Ovary (tissue), 9 donors: ENCODE measurements around the gene ALOX5AP. TPM values are rescaled to one million over a fixed set of nuclear protein-coding genes. Genes with fewer than 3 reads are reported as not detected.
"Not testable (repeated sequence)": the region's sequence is repeated elsewhere in the genome, so short reads cannot be mapped to it uniquely, and the experiment has no call there.

ENCODE experiments used
- DNase-seq, 5 donors: peaks; one replicate each; pipeline ENCODE4 v3.0.0-alpha.2; 2019 to 2020
- H3K27ac ChIP-seq, 2 donors: fragments of 200-600 bp; one replicate each; pipeline versions ENCODE4 v1.5.1 to v1.8.0; 2019 to 2022
- H3K27me3 ChIP-seq: fragments of 200-600 bp; one replicate; pipeline ENCODE4 v1.8.0; 2022
- H3K36me3 ChIP-seq: fragments of 200-600 bp; sonication (generic); one replicate; pipeline ENCODE4 v1.5.1; 2019
- H3K4me1 ChIP-seq: one replicate; pipeline ENCODE4 v1.8.1; 2013; ENCODE audit warnings: mild to moderate bottlenecking, moderate library complexity; ENCODE audit not compliant: insufficient read depth
- H3K4me3 ChIP-seq: fragments of 200-600 bp; sonication (generic); one replicate; pipeline ENCODE4 v1.5.1; 2017
- H3K9me3 ChIP-seq, 2 donors: fragments of 200-600 bp in 1 of 2; sonication (generic) in 1 of 2; one replicate each; pipeline versions ENCODE4 v1.5.1 to v1.8.1; 2013 to 2019; ENCODE audit warnings: mild to moderate bottlenecking in 1 of 2, moderate library complexity in 1 of 2
- CTCF ChIP-seq, 3 donors: fragments of 450-650 bp in 2 of 3; fragments of 200-600 bp in 1 of 3; IDR thresholded peaks; one replicate each; pipeline versions ENCODE4 v1.5.1 to v1.8.0; 2016 to 2022; ENCODE audit warnings: antibody characterized with exemption in 3 of 3, mild to moderate bottlenecking in 1 of 3
- EP300 ChIP-seq: sonication (generic); formaldehyde crosslinking; IDR thresholded peaks from one replicate; pipeline ENCODE4 v1.6.1; 2017; ENCODE audit warnings: antibody characterized with exemption
- POLR2A ChIP-seq: fragments of 450-650 bp; IDR thresholded peaks from one replicate; pipeline ENCODE4 v1.6.1; 2017; ENCODE audit warnings: antibody characterized with exemption, mild to moderate bottlenecking, moderate library complexity
- WGBS, 3 donors: extraction: QIAGEN DNeasy Blood & Tissue Kit in 1 of 3; methylation state at CpG; one replicate each; pipeline versions ENCODE4 v1.1.5 to v1.1.7; 2013 to 2017; 5-methylcytosine and 5-hydroxymethylcytosine counted together
- intact Hi-C, 4 donors: fragments of 100-400 bp; cut with DNase I; formaldehyde crosslinking; loops; one replicate each; pipeline versions ENCODE4 v1.11.0 to v1.15.1; 2022 to 2023
- polyA plus RNA-seq, 2 donors: library from polyadenylated mRNA; stranded (reverse); fragments of 200-250 nt in 1 of 2; fragments of 350-450 nt in 1 of 2; fragmentation: Illumina TruSeq in 1 of 2; extraction: RNeasy Lipid Tissue Mini Kit (QIAGEN cat#74804) in 1 of 2; gene quantifications; one replicate each; pipeline ENCODE4 v1.2.3, GENCODE V29; 2013 to 2014
- total RNA-seq, 7 donors: library from RNA; depleted of rRNA in 2 of 7; stranded (reverse); fragments of >200 nt in 2 of 7; fragmentation: NEBNext Ultra II Directional in 3 of 7; extraction: Animal tissue kit (Norgen Biotek cat#: 25700) in 3 of 7; gene quantifications; one replicate each; pipeline versions ENCODE4 v1.1.0 to v1.2.4, GENCODE V29; 2016 to 2023
- donor health status: DM: no; HTN: no; CAD: no; lungs with moderate emphysema.
- donor health status: DM: no; HTN: no; CAD: no.
- donor health status: Bipolar disorder and iron deficiency.
- donor health status: DM: yes; HTN: yes; CAD: no.
- donor health status: DM: no; HTN: no; CAD: no.
- donor health status: DM: yes; HTN: yes; CAD: no.

The ALOX5AP gene
- total and polyA plus RNA-seq, 9 donors, result 3.3 to 41.6 (median 10.8) TPM

- Histone ChIP-seq H3K36me3 (no peaks in the 10 kb centered on the region), H3K27ac (no peak overlapping the region), H3K4me3 (no peak overlapping the region), H3K9me3 (no peaks in the 10 kb centered on the region), H3K27me3 (no peaks in the 10 kb centered on the region), H3K4me1 (peaks cover 10% of the 10 kb centered on the region)
- 49 to 60% (median 55%) methylated on average over 9 of the region's 9 CpGs for WGBS, 3 donors
- TF ChIP-seq CTCF (IDR thresholded peaks at IDR 0.05), result no peak
- intact Hi-C loops, result no loop called here
- no peak for DNase-seq
Measured at GRCh38 chr13:30745906-30746686, 10.8 kb downstream of the ALOX5AP start.

GRCh38 chr13:30746791-30747190 lies 11.4 kb downstream of the ALOX5AP start:
- Histone ChIP-seq H3K4me1 (peaks cover 10% of the 10 kb centered on the region), H3K27me3 (no peaks in the 10 kb centered on the region), H3K36me3 (no peaks in the 10 kb centered on the region), H3K4me3 (no peak overlapping the region), H3K9me3 (no peaks in the 10 kb centered on the region), H3K27ac (no peak overlapping the region)
- WGBS, 3 donors, result 43 to 50% (median 46%) methylated on average over 2 of the region's 2 CpGs
- intact Hi-C loops, result no loop called here
- TF ChIP-seq POLR2A (no peak), CTCF (IDR thresholded peaks at IDR 0.05) (no peak), EP300 (no peak)
- no peak for DNase-seq

GRCh38 chr13:30747845-30748244 lies 12.5 kb downstream of the ALOX5AP start:
- H3K9me3 ChIP-seq, DNase-seq, intact Hi-C loops, H3K27ac ChIP-seq, H3K36me3 ChIP-seq, H3K4me1 ChIP-seq, H3K4me3 ChIP-seq, H3K27me3 ChIP-seq: not testable (repeated sequence)
- WGBS, 3 donors, result 87 to 92% (median 90%) methylated on average over 6 of the region's 6 CpGs

- DNase-seq, result no peak
- TF ChIP-seq CTCF (IDR thresholded peaks at IDR 0.05), result no peak
- no peak for TF ChIP-seq POLR2A
- TF ChIP-seq EP300, result no peak
- H3K4me3 ChIP-seq, result no peak overlapping the region
- WGBS, 3 donors, result 84 to 97% (median 90%) methylated on average over 2 of the region's 2 CpGs
- no peaks in the 10 kb centered on the region for H3K9me3 ChIP-seq
- peaks cover 10% of the 10 kb centered on the region for H3K4me1 ChIP-seq
- no peak overlapping the region for H3K27ac ChIP-seq
- intact Hi-C loops, result no loop called here
- H3K36me3 ChIP-seq, result no peaks in the 10 kb centered on the region
- H3K27me3 ChIP-seq, result no peaks in the 10 kb centered on the region
Measured at GRCh38 chr13:30748717-30749116, 13.4 kb downstream of the ALOX5AP start.

- H3K36me3 ChIP-seq, result no peaks in the 10 kb centered on the region
- TF ChIP-seq CTCF (IDR thresholded peaks at IDR 0.05) (no peak), EP300 (no peak), POLR2A (no peak)
- intact Hi-C loops, result loop anchor here in 1 of 4 donors (5.0 kb wide), 1 partner anchor 427 kb away; no protein-coding TSS in a partner anchor
- peaks cover 4% of the 10 kb centered on the region for H3K4me1 ChIP-seq
- no peaks in the 10 kb centered on the region for H3K27me3 ChIP-seq
- H3K27ac ChIP-seq, result no peak overlapping the region
- H3K4me3 ChIP-seq, result no peak overlapping the region
- H3K9me3 ChIP-seq, result no peaks in the 10 kb centered on the region
- 11 to 33% (median 14%) methylated on average over 4 of the region's 4 CpGs for WGBS, 3 donors
- no peak for DNase-seq
Measured at GRCh38 chr13:30750036-30750435, 14.7 kb downstream of the ALOX5AP start.
